ENCODE data around the gene AXL.

GRCh38 chr19:41217741-41218140 lies 1.3 kb upstream of the AXL start:
- no peak for TF ChIP-seq EZH2 (IDR thresholded peaks at IDR 0.05; ENCODE audit: low read depth)
- TF ChIP-seq CTCF (conservative IDR thresholded peaks at IDR 0.05), result no peak
